ENCODE results near the gene NPAS3.

Gene NPAS3

DNA sequence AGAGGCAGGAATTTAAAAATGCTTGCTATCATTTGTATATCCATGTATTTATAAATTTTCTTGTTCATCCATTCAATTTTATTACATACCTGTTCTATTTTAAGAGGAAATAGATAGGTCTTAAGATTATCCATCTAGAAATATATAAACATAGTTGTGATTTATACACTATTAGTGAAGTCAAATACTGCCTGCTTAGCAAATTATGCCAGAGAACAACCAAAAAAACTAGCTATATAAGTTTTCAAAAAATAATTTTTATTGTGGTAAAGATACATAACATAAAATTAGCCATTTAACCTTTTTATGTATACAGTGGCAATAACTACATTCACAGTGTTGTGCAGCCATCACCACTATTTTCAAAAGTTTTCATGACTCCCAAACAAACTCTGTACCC, 237.3 kb downstream of the NPAS3 start:
- no peak for DNase-seq (ENCODE audit: low read depth in 2 of 2)

DNA sequence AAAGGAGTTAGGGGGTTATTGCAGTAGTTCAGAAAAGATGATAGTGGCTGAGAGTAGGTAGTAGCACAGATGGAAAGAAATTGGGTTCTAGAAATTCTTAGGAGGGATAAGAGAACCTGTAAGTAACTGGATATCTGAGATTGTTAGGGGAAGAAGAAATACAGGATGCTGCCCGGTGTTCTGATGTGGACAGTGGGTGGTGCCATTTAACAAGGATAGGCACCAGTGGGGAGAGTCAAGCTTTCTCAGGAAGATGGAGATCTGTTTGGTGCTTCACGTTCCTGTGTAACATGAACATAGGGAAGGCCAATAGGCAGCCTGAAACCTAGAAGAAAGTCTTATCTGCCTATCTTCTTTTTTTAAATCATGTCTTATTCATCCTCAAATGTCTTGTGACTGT, 245.9 kb downstream of the NPAS3 start:
- no peak for DNase-seq (ENCODE audit: low read depth in 2 of 2)

DNA sequence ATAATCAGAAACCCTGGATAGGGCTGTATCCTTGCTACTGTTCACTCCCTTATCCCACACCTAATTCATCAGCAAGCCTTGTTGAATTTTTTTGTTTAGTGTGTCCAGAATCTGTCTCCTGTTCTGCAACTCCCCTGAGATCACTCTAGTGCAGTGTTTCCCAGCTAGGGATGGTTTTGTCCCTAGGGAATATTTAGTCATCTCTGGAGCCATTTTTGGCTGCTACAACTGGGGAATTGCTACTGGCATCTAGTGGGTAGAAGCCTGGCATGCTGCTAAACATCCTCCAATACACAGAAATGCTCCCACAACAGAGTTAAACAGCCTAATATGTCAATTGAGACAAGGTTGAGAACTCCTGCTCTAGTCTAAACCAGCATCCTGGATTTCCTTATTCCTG, 248.0 kb downstream of the NPAS3 start:
- DNase-seq (ENCODE audit: low read depth in 2 of 2): no peak

DNA sequence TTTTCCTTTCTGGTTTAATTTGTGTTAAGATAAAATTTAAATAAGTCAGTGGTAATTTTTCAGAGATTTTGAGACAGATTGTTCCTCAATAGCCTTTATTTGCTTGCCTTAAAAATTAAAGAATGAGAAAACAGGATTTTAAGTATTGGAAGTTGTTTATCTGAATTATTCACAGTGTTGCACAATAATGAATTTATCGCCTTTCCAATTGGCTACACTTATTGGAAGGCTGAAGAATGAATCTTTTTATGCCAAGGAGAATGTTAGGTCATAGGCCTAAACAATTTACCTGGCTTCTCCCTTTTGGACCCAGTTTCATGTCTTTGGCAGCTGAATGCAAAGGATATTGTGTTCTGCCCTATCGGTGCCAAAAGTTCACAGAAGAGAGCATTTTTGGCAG, 250.2 kb downstream of the NPAS3 start:
- no peak for DNase-seq (ENCODE audit: low read depth in 2 of 2)

GRCh38 chr14:33191855-33192254, 253.2 kb downstream of the NPAS3 start:
- no peak for DNase-seq (ENCODE audit: low read depth in 2 of 2)

- no peak for DNase-seq (ENCODE audit: low read depth in 2 of 2)
Measured at GRCh38 chr14:33194551-33194950, 255.9 kb downstream of the NPAS3 start.

- no peak for DNase-seq (ENCODE audit: low read depth in 2 of 2)
Measured at GRCh38 chr14:33198684-33199083, 260.0 kb downstream of the NPAS3 start.

DNA sequence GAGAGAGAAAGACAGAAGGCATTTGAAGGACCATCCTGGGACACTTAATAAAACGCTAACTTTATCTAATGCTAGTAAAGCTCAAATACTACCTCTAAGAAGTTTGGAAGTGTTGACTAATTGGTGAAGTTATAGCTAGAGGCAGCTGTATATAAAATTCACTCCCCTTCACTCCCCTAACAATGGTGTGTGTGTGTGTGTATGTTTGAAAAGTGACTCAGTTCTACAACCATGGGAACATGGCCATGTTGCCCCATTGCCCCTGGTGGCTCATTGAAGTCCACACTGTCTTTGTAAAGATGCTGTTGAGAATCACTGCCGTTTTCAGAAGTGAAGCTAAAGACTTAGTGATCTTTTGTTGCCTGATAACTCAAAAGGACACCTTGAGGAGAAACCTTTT, 262.4 kb downstream of the NPAS3 start:
- DNase-seq (ENCODE audit: low read depth in 2 of 2): no peak

DNA sequence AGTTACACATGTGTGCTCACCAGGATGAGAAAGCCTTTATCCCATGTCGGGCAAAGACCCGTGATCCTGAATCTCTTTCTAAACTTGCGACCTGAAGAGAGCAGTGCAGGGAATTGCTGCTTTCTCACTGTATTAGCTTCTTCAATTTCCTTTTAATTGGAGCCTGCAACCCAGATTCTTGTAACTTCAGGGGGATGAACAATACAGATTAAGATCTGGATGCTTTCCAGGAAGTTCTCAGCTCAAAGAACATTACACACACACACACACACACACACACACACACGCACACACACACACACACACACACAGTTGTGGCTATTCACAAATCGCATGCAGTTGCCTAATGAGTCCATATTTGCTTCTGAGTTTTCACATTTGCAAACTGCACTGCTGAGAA, 268.3 kb downstream of the NPAS3 start:
- no peak for DNase-seq (ENCODE audit: low read depth in 2 of 2)

DNA sequence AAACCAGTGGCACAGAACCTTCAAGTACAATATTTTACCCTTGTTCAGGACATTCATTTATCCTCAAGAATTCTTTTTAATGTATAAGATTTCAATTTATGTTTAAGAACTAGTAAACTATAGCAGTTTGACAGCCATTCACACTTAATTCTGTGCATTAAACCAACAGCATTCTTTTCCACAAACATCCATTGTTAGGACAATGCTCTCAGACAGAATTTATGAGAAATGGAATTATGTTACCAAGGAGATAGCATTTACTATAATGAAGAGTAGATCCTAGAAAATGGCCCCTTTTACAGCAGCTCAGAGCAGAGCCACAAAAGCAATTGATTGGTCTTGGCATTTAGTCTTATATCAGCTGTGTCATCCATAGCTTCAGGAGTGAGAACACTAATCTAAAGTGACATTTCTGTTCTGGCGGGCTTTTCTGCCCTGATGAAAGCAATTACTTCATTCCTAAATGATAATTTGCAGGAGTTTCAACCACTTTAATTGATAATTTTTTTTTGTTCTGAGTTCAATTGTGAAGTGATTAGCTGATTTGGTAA, 268.9 kb downstream of the NPAS3 start:
- no peak for DNase-seq (ENCODE audit: low read depth in 2 of 2)

DNA sequence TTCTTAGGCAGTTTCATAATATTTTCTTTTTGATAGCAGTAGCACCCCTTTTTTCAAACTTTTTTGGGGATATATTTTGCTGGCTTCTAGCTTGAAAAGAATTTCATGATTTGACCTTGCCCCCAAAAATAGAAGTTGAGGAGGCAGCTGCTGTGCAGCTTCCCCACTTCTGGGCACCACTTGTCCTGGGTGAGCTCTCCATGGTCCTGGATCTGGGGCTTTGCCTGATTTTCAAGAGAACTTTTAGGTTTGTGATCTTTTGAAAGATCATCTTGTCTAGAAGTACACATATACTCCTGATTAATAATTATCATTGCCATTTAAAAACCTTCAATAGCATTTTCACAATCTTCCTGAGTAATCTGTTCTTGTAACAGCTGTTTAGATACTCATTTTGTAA, 271.6 kb downstream of the NPAS3 start:
- DNase-seq (ENCODE audit: low read depth in 2 of 2): no peak

GRCh38 chr14:33218026-33218425, 279.3 kb downstream of the NPAS3 start:
- no peak for DNase-seq (ENCODE audit: low read depth in 2 of 2)

- DNase-seq (ENCODE audit: low read depth in 2 of 2): no peak
Measured at GRCh38 chr14:33219957-33220356, 281.3 kb downstream of the NPAS3 start.

GRCh38 chr14:33229269-33229929, 290.7 kb downstream of the NPAS3 start:
- DNase-seq (ENCODE audit: low read depth in 2 of 2): no peak

- DNase-seq (ENCODE audit: low read depth in 2 of 2): no peak
Measured at GRCh38 chr14:33230021-33230420, 291.3 kb downstream of the NPAS3 start.

- DNase-seq (ENCODE audit: low read depth in 2 of 2): no peak
Measured at GRCh38 chr14:33232031-33232430, 293.4 kb downstream of the NPAS3 start.

DNA sequence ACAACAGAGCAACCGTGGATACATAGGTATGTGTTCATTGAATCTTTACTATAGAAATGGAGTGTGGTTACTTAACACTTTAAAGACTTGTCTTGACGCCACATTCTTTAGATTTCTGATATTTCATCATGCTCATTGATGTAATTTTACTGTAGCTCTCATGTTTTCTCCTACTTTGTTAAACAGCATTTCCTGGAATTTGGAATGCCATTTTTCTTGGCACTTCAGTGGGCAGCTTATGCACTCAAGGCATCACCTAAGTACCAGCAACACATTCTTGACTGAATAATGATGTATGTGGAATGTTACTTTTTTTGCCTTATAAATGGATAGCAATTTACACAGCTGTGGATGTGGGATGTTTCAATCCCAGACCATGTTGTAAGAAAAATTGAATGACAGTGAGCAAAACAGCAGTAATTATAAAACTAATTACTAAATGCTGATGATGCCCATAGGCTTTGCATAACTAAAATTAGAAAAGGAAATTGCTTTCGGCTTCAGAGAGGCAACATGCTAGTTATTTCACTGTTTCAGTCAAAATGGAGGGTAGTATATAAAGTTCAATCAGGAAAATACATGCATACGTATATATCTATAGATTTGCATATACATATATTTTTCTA, 298.5 kb downstream of the NPAS3 start:
- no peak for DNase-seq (ENCODE audit: low read depth in 2 of 2)

DNA sequence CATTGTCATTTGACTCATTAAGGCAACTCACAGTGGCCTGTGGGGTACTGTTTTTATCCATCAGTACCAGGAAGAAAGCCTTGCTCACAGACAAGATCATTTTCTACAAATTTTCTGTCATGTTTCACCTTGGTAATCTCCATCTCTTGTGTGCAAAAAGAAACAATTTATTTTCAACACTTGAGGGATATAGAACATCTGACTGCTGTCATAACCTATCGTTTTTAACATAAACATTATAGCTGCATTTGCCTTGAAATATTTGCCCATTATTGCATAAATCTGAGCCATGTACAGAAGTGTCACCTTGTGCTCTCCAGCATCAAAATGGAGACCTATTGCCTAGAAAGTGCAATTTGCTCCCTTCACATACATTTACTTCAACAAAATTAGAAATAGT, 300.8 kb downstream of the NPAS3 start:
- no peak for DNase-seq (ENCODE audit: low read depth in 2 of 2)

DNA sequence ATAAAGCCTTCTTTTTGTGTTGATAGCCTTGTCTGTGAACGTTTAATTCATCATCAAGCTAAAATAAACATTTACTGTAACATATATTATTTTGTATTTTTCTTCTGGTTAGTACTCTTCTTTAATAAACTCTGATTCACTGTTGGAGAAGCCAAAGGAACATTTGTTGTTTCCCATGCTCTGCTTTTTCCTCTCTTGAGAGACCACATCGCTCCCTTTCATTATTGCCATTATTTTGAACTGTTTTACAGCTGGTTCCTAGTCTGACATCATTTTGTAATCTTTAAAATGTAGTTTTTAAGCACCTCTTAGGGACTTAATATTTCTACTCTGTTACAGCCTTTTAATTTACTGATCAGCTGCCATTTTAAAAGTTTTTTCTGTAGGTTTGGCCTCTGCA, 301.8 kb downstream of the NPAS3 start:
- DNase-seq (ENCODE audit: low read depth in 2 of 2): no peak

GRCh38 chr14:33241331-33241730, 302.7 kb downstream of the NPAS3 start:
- DNase-seq (ENCODE audit: low read depth in 2 of 2): no peak

GRCh38 chr14:33249233-33249820, 310.6 kb downstream of the NPAS3 start:
- DNase-seq (ENCODE audit: low read depth in 2 of 2): no peak

GRCh38 chr14:33250963-33251362, 312.3 kb downstream of the NPAS3 start:
- DNase-seq (ENCODE audit: low read depth in 2 of 2): no peak

DNA sequence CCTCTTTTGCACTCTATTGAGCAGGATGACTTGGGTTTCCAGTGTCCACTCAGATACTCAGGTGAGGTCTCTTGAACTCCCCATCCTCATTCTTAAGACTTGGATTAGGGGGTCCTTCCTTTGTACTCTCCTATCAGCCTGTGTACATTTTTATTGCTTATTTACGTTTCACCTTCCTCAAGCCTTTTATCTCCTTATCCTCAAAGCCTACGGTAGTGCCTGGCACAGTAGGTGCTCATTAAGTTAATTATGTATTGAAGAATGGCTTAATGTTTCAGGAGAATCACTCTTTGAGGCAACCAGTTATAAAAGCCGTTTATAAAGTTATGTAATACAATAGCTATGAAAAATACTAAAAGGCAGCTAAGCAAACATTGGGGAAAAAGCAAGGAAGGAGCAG, 315.7 kb downstream of the NPAS3 start:
- DNase-seq (ENCODE audit: low read depth in 2 of 2): no peak

All from stimulated activated CD8-positive, alpha-beta memory T cell treated with anti-CD3 and anti-CD28 coated beads, Interleukin-7, amount 100 ng/mL, for 1 hour (primary cell).